GM23338 (cell line): ENCODE results near the gene ASPDH. TPM values are rescaled to one million over a fixed set of nuclear protein-coding genes. Genes with fewer than 3 reads are reported as not detected.

Experiments
- ATAC-seq: fragments of 200-7000 bp; cut with Tn5 transposase; 3 replicates; pipeline ENCODE4 v1.9.1; 2020
- DNase-seq: peaks from one replicate; pipeline ENCODE4 v3.0.0-alpha.2; 2015; ENCODE audit warnings: low spot score
- H2AFZ ChIP-seq: fragments of 200-600 bp; sonication (generic); 2 replicates; pipeline ENCODE4 v1.8.0; 2016; ENCODE audit warnings: antibody characterized with exemption, mild to moderate bottlenecking, moderate library complexity
- H3F3A ChIP-seq: fragments of 200-600 bp; sonication (generic); replicated peaks from 2 replicates; pipeline ENCODE4 v1.8.0; 2017; ENCODE audit warnings: antibody characterized with exemption, mixed run types, low read depth
- H3K27ac ChIP-seq: fragments of 200-600 bp; sonication (generic); 2 replicates; pipeline ENCODE4 v1.6.1; 2016; ENCODE audit warnings: low read depth
- H3K27me3 ChIP-seq: fragments of 200-600 bp; sonication (generic); 2 replicates; pipeline ENCODE4 v1.8.0; 2016; ENCODE audit warnings: mild to moderate bottlenecking, mixed run types, moderate library complexity; ENCODE audit not compliant: insufficient read depth
- H3K36me3 ChIP-seq: fragments of 200-600 bp; sonication (generic); 2 replicates; pipeline ENCODE4 v1.8.0; 2016; ENCODE audit warnings: mild to moderate bottlenecking; ENCODE audit not compliant: insufficient read depth
- H3K4me1 ChIP-seq: fragments of 200-600 bp; sonication (generic); 2 replicates; pipeline ENCODE4 v1.8.0; 2016; ENCODE audit warnings: mild to moderate bottlenecking, moderate library complexity; ENCODE audit not compliant: insufficient read depth
- H3K4me2 ChIP-seq: fragments of 200-600 bp; sonication (generic); 2 replicates; pipeline ENCODE4 v1.7.1; 2017; ENCODE audit warnings: mixed run types
- H3K4me3 ChIP-seq: fragments of 200-600 bp; sonication (generic); 2 replicates; pipeline ENCODE4 v1.6.1; 2016; ENCODE audit warnings: mixed run types
- H3K79me2 ChIP-seq: fragments of 200-600 bp; sonication (generic); replicated peaks from 2 replicates; pipeline ENCODE4 v1.8.0; 2017; ENCODE audit warnings: mild to moderate bottlenecking; ENCODE audit not compliant: insufficient read depth
- H3K9me2 ChIP-seq: fragments of 200-600 bp; sonication (generic); 2 replicates; pipeline ENCODE4 v1.8.0; 2017; ENCODE audit not compliant: insufficient read depth
- H4K20me1 ChIP-seq: fragments of 200-600 bp; sonication (generic); replicated peaks from 2 replicates; pipeline ENCODE4 v1.8.0; 2017; ENCODE audit warnings: mild to moderate bottlenecking; ENCODE audit not compliant: insufficient read depth
- H3K27ac Mint-ChIP-seq: 2 replicates; pipeline ENCODE4 v1.8.0; 2020; ENCODE audit warnings: inconsistent platforms, mild to moderate bottlenecking, moderate library complexity, mixed read lengths
- H3K27me3 Mint-ChIP-seq: 3 replicates; pipeline ENCODE4 v1.8.0; 2022; ENCODE audit warnings: low read depth, mild to moderate bottlenecking, moderate library complexity, mixed read lengths, inconsistent platforms; ENCODE audit not compliant: insufficient read depth, poor library complexity
- H3K36me3 Mint-ChIP-seq: 3 replicates; pipeline ENCODE4 v1.8.0; 2021; ENCODE audit warnings: low read depth, mild to moderate bottlenecking, inconsistent platforms, moderate library complexity, mixed read lengths
- H3K4me1 Mint-ChIP-seq: 3 replicates; pipeline ENCODE4 v1.8.0; 2020; ENCODE audit warnings: mild to moderate bottlenecking, inconsistent platforms, mixed read lengths
- H3K4me3 Mint-ChIP-seq: 3 replicates; pipeline ENCODE4 v1.8.0; 2021; ENCODE audit warnings: moderate library complexity, mild to moderate bottlenecking, inconsistent platforms, mixed read lengths
- H3K9me3 Mint-ChIP-seq: 3 replicates; pipeline ENCODE4 v1.8.0; 2020; ENCODE audit warnings: moderate library complexity, mild to moderate bottlenecking, inconsistent platforms, mixed read lengths
- CREB1 ChIP-seq: fragments of 250-450 bp; sonication (Bioruptor Pico); IDR thresholded peaks from 2 replicates; pipeline ENCODE4 v1.5.0; 2020; ENCODE audit warnings: low read depth, mild to moderate bottlenecking, moderate library complexity
- CTCF ChIP-seq, 2 experiments: fragments of 200-600 bp in 1 of 2; sonication (generic) in 1 of 2; conservative IDR thresholded peaks; 2 replicates each; pipeline versions ENCODE4 v1.5.1 to v1.6.1; 2016 to 2017; ENCODE audit warnings: antibody characterized with exemption in 2 of 2, low read depth in 2 of 2, mild to moderate bottlenecking in 2 of 2, moderate library complexity in 1 of 2
- ETS1 ChIP-seq: IDR thresholded peaks from 2 replicates; pipeline ENCODE4 v1.6.1; 2016; ENCODE audit warnings: antibody characterized with exemption
- EZH2 ChIP-seq: fragments of 200-600 bp; sonication (generic); IDR thresholded peaks from one replicate; pipeline ENCODE4 v1.8.0; 2017; ENCODE audit warnings: antibody characterized with exemption, mild to moderate bottlenecking, low read depth; ENCODE audit not compliant: unreplicated experiment
- EZH2phosphoT487 ChIP-seq: fragments of 200-600 bp; sonication (generic); IDR thresholded peaks from one replicate; pipeline ENCODE4 v1.8.1; 2018; ENCODE audit warnings: antibody characterized with exemption; ENCODE audit not compliant: unreplicated experiment
- JUNB ChIP-seq: IDR thresholded peaks from one replicate; pipeline ENCODE4 v1.6.1; 2016; ENCODE audit warnings: antibody characterized with exemption; ENCODE audit not compliant: unreplicated experiment
- NANOG ChIP-seq: IDR thresholded peaks from 2 replicates; pipeline ENCODE4 v1.6.1; 2016; ENCODE audit warnings: antibody characterized with exemption, borderline replicate concordance
- POLR2AphosphoS5 ChIP-seq: IDR thresholded peaks from 2 replicates; pipeline ENCODE4 v1.6.1; 2016; ENCODE audit warnings: antibody characterized with exemption, low read depth
- REST ChIP-seq: IDR thresholded peaks from one replicate; pipeline ENCODE4 v1.6.1; 2018; ENCODE audit warnings: antibody characterized with exemption; ENCODE audit not compliant: unreplicated experiment
- STAT1 ChIP-seq: IDR thresholded peaks from one replicate; pipeline ENCODE4 v1.6.1; 2016; ENCODE audit warnings: antibody characterized with exemption; ENCODE audit not compliant: unreplicated experiment
- ZNF114 ChIP-seq: fragments of 250-450 bp; sonication (Bioruptor Pico); IDR thresholded peaks from 2 replicates; pipeline ENCODE4 v1.5.0; 2020; ENCODE audit warnings: mild to moderate bottlenecking, moderate library complexity
- ZNF331 ChIP-seq: fragments of 250-450 bp; sonication (Bioruptor Pico); IDR thresholded peaks from 2 replicates; pipeline ENCODE4 v1.5.0; 2020; ENCODE audit warnings: low read depth, mild to moderate bottlenecking, moderate library complexity
- ZNF462 ChIP-seq: fragments of 250-450 bp; sonication (Bioruptor Pico); IDR thresholded peaks from 2 replicates; pipeline ENCODE4 v1.5.0; 2020; ENCODE audit warnings: mild to moderate bottlenecking, moderate library complexity
- polyA plus RNA-seq: library from polyadenylated mRNA; unstranded; fragments of >200 nt; fragmentation: Nextera tagmentation; extraction: Ambion mirVana; gene quantifications from 2 replicates; pipeline ENCODE4 v1.2.1, GENCODE V29; 2016
- total RNA-seq: library from RNA; depleted of rRNA; stranded (reverse); fragments of >200 nt; shearing (Covaris generic); gene quantifications from 2 replicates; pipeline ENCODE4 v1.2.3, GENCODE V29; 2014

ASPDH gene
- total and polyA plus RNA-seq, 2 experiments from 2014 or later, result not detected

- Mint-ChIP-seq H3K36me3 (peaks cover 25% of the 10 kb centered on the region), H3K27ac (no peak overlapping the region), H3K4me1 (no peaks in the 10 kb centered on the region), H3K27me3 (peaks cover 10% of the 10 kb centered on the region), H3K9me3 (peaks cover 89% of the 10 kb centered on the region), H3K4me3 (no peak overlapping the region)
- no peak overlapping the region for H3K27ac ChIP-seq
- peaks cover 12% of the 10 kb centered on the region for H3K27me3 ChIP-seq
- no peak overlapping the region for H2AFZ ChIP-seq
- H3K4me1 ChIP-seq, result peaks cover 6% of the 10 kb centered on the region; the same call in 1 of the 2 replicates
- no peak overlapping the region for H3K4me3 ChIP-seq
- no peak for TF ChIP-seq CREB1 (CRISPR knock-in tag)
- no peak for TF ChIP-seq EZH2phosphoT487
- no peak for TF ChIP-seq REST
- no peak for TF ChIP-seq CTCF (conservative IDR thresholded peaks at IDR 0.05; ENCODE audit: low read depth in 2 of 2)
- no peak for TF ChIP-seq STAT1
- no peak for TF ChIP-seq ZNF331 (CRISPR knock-in tag)
- TF ChIP-seq ZNF462, result no peak
- TF ChIP-seq POLR2AphosphoS5, result no peak
- TF ChIP-seq JUNB, result no peak
- no peak for TF ChIP-seq EZH2
- no peak for TF ChIP-seq NANOG
- no peak for TF ChIP-seq ETS1
- TF ChIP-seq ZNF114 (CRISPR knock-in tag), result no peak
- H3K79me2 ChIP-seq, result no peaks in the 10 kb centered on the region
- H3F3A ChIP-seq, result no peaks in the 10 kb centered on the region
- H3K36me3 ChIP-seq, result no peaks in the 10 kb centered on the region
- DNase-seq (no peak), ATAC-seq (no peak)
- no peak overlapping the region for H3K4me2 ChIP-seq
- no peaks in the 10 kb centered on the region for H4K20me1 ChIP-seq
- no peaks in the 10 kb centered on the region for H3K9me2 ChIP-seq
Measured at GRCh38 chr19:50520822-50521465, 7.2 kb upstream of the ASPDH start.
